ENCODE measurements around the gene TRMT11.

The TRMT11 gene

DNA sequence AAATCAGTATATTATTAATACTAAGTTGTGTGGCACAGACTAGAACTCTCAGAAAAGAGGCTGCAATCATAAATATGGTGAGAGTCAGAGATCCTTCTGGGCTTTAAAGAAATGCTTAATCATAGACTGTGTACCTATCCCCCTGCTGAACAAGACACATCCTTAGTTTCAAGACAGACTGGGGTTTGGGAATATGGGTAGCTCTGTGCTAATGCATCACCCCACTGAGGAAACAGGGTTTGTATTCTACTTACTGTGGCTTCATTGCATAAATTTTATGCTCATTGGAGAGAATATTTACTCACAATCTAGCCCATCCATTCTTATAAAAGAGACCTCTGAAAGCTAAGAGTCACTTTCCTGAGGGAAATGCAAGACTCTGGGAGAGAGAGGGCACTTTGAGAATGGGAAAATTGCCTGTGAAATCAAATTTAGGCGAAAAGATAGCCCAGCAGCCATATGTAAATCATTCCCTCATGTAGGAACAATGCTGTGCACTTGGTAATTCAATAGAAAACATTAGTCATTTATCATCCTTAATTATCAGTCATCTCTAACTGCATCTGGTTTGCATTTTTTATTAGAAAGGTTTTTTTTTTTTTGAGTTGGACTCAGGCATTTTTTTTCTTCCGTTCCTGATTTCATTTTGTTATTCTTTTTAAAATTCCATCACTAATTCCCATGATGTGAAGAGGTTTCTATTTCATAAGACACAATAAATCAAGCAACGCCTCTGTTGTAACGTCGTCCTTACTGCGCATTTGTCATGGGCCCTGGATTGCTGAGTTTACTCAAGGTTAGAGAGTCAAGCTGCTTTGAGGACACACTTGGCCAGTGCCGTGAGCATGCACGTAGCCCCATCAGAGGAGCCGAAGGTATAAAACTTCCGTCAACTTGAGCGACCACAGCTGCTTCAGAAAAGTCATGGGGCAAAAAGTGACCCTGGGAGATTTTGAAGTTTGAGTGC is 91.8 kb downstream of the TRMT11 start:
- no peak for DNase-seq

DNA sequence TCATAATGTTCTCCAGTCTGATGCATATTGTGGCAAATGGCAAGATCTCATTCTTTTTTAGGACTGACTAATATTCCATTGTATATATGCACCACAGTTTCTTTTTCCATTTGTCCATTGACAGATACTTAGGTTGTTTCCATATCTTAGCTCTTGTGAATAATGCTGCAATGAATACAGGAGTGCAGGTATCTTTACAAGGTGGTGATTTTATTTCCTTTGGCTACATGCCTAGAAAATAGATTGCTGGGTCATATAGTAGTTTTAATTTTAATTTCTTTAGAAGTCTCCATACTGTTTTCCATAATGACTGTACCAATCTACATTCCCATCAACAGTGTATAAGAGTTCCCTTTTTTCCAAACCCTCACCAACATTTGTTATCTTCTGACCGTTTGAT is 97.5 kb downstream of the TRMT11 start:
- no peak for DNase-seq

DNA sequence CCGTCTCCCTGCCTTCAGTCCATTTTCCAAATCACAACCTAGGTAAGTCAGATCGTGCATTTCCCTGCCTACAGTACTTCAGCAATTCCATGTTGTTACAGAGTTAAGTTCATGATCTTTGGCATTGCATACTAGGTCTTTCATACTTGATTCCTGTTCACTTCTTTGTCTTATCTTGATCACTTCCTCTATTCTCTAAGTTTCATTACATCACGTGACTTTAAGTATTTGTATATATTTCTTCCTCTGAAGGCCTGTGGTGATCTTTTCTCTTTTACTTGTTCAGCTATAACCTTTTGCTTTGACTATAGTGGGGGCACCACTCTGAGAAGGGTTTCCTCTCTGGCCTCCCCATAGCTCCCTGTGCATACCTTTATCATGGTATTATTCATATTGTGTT is 100.2 kb downstream of the TRMT11 start:
- peak; percentile 4 for DNase-seq
